Activated T-helper 17 cell treated with anti-CD3 and anti-CD28 coated beads, Interleukin-2, amount 50 U/mL, for 72 hours (primary cell): ENCODE measurements around the gene REEP6. TPM values are rescaled to one million over a fixed set of nuclear protein-coding genes. Genes with fewer than 3 reads are reported as not detected.
"Not testable (repeated sequence)": the region's sequence is repeated elsewhere in the genome, so short reads cannot be mapped to it uniquely, and the experiment has no call there.

Source experiments
- ATAC-seq: fragments of 150-1000 bp; cut with Tn5 transposase; replicated peaks from 2 replicates; pipeline ENCODE4 v1.10.0; 2021; ENCODE audit warnings: mild to moderate bottlenecking, moderate library complexity
- H3K27ac Mint-ChIP-seq: one replicate; pipeline ENCODE4 v1.8.0; 2022; ENCODE audit warnings: mixed read lengths
- H3K27me3 Mint-ChIP-seq: one replicate; pipeline ENCODE4 v1.8.0; 2022; ENCODE audit warnings: mixed read lengths
- H3K36me3 Mint-ChIP-seq: one replicate; pipeline ENCODE4 v1.8.0; 2022; ENCODE audit warnings: low read depth, mild to moderate bottlenecking, mixed read lengths
- H3K4me1 Mint-ChIP-seq: one replicate; pipeline ENCODE4 v1.8.0; 2022; ENCODE audit warnings: mixed read lengths
- H3K4me3 Mint-ChIP-seq: one replicate; pipeline ENCODE4 v1.8.0; 2022; ENCODE audit warnings: mild to moderate bottlenecking, mixed read lengths
- H3K9me3 Mint-ChIP-seq: one replicate; pipeline ENCODE4 v1.8.0; 2022; ENCODE audit warnings: mixed read lengths
- total RNA-seq, 2 donors: library from RNA; stranded (reverse); gene quantifications; one replicate each; pipeline ENCODE4 v1.2.3, GENCODE V29; 2022

The REEP6 gene
- total RNA-seq, 2 donors from 2014 or later = 1.7 to 2.2 TPM

GRCh38 chr19:1474011-1474764 lies 16.8 kb upstream of the REEP6 start:
- no peaks in the 10 kb centered on the region for H3K9me3 Mint-ChIP-seq
- no peak for ATAC-seq
- H3K36me3 Mint-ChIP-seq = peaks cover 13% of the 10 kb centered on the region
- H3K27me3 Mint-ChIP-seq = no peaks in the 10 kb centered on the region
- no peak overlapping the region for H3K4me3 Mint-ChIP-seq
- H3K4me1 Mint-ChIP-seq = no peaks in the 10 kb centered on the region
- no peak overlapping the region for H3K27ac Mint-ChIP-seq

GRCh38 chr19:1474765-1475351 lies 16.1 kb upstream of the REEP6 start:
- Mint-ChIP-seq H3K27me3 (no peaks in the 10 kb centered on the region), H3K9me3 (no peaks in the 10 kb centered on the region), H3K27ac (no peak overlapping the region), H3K4me1 (no peaks in the 10 kb centered on the region), H3K36me3 (peaks cover 15% of the 10 kb centered on the region), H3K4me3 (no peak overlapping the region)
- ATAC-seq = no peak

GRCh38 chr19:1475751-1476437 lies 15.1 kb upstream of the REEP6 start:
- Mint-ChIP-seq H3K27me3 (no peaks in the 10 kb centered on the region), H3K9me3 (no peaks in the 10 kb centered on the region), H3K4me1 (no peaks in the 10 kb centered on the region), H3K36me3 (peaks cover 15% of the 10 kb centered on the region), H3K27ac (no peak overlapping the region), H3K4me3 (no peak overlapping the region)
- no peak for ATAC-seq

- H3K27me3 Mint-ChIP-seq, ATAC-seq, H3K9me3 Mint-ChIP-seq, H3K27ac Mint-ChIP-seq, H3K4me1 Mint-ChIP-seq: not testable (repeated sequence)
- Mint-ChIP-seq H3K36me3 (peaks cover 15% of the 10 kb centered on the region), H3K4me3 (peak overlapping the region; percentile 6)
Observed at GRCh38 chr19:1477056-1477455, 13.9 kb upstream of the REEP6 start.

GRCh38 chr19:1478934-1479707 lies 11.9 kb upstream of the REEP6 start, which contains the start of gene C19orf25:
Gene C19orf25 (minus strand): TSS chr19:1479215. CDS start chr19:1478903, 312 bp downstream.
- ATAC-seq = peak; percentile 99
- Mint-ChIP-seq H3K27me3 (no peaks in the 10 kb centered on the region), H3K27ac (peak within 1 kb of the TSS; percentile 79), H3K9me3 (no peaks in the 10 kb centered on the region), H3K36me3 (peaks cover 15% of the 10 kb centered on the region), H3K4me1 (no peaks in the 10 kb centered on the region), H3K4me3 (peak within 1 kb of the TSS; percentile 78)

- H3K27me3 Mint-ChIP-seq = no peaks in the 10 kb centered on the region
- H3K36me3 Mint-ChIP-seq = peaks cover 15% of the 10 kb centered on the region
- H3K4me3 Mint-ChIP-seq = no peak overlapping the region
- no peaks in the 10 kb centered on the region for H3K9me3 Mint-ChIP-seq
- ATAC-seq = no peak
- H3K4me1 Mint-ChIP-seq = no peaks in the 10 kb centered on the region
- H3K27ac Mint-ChIP-seq = no peak overlapping the region
Observed at GRCh38 chr19:1481224-1481892, 9.6 kb upstream of the REEP6 start.

- H3K27ac Mint-ChIP-seq = no peak overlapping the region
- H3K27me3 Mint-ChIP-seq = no peaks in the 10 kb centered on the region
- ATAC-seq = no peak
- H3K4me1 Mint-ChIP-seq = no peaks in the 10 kb centered on the region
- H3K4me3 Mint-ChIP-seq = no peak overlapping the region
- no peaks in the 10 kb centered on the region for H3K9me3 Mint-ChIP-seq
- H3K36me3 Mint-ChIP-seq = peaks cover 13% of the 10 kb centered on the region
Observed at GRCh38 chr19:1481893-1482360, 9.1 kb upstream of the REEP6 start.

- Mint-ChIP-seq H3K27me3 (no peaks in the 10 kb centered on the region), H3K4me1 (no peaks in the 10 kb centered on the region), H3K9me3 (no peaks in the 10 kb centered on the region), H3K4me3 (no peak overlapping the region), H3K36me3 (peaks cover 7% of the 10 kb centered on the region), H3K27ac (no peak overlapping the region)
- ATAC-seq = no peak
Observed at GRCh38 chr19:1482361-1483130, 8.4 kb upstream of the REEP6 start.

GRCh38 chr19:1483131-1483978 lies 7.6 kb upstream of the REEP6 start:
- H3K4me3 Mint-ChIP-seq = no peak overlapping the region
- H3K4me1 Mint-ChIP-seq = no peaks in the 10 kb centered on the region
- no peaks in the 10 kb centered on the region for H3K27me3 Mint-ChIP-seq
- no peak overlapping the region for H3K27ac Mint-ChIP-seq
- peaks cover 7% of the 10 kb centered on the region for H3K36me3 Mint-ChIP-seq
- no peak for ATAC-seq
- no peaks in the 10 kb centered on the region for H3K9me3 Mint-ChIP-seq

- H3K4me3 Mint-ChIP-seq = no peak overlapping the region
- no peaks in the 10 kb centered on the region for H3K27me3 Mint-ChIP-seq
- H3K36me3 Mint-ChIP-seq = peaks cover 4% of the 10 kb centered on the region
- no peaks in the 10 kb centered on the region for H3K9me3 Mint-ChIP-seq
- no peak overlapping the region for H3K27ac Mint-ChIP-seq
- no peak for ATAC-seq
- H3K4me1 Mint-ChIP-seq = no peaks in the 10 kb centered on the region
Observed at GRCh38 chr19:1483979-1484428, 7.0 kb upstream of the REEP6 start.

GRCh38 chr19:1486720-1487575 lies 4.0 kb upstream of the REEP6 start:
- H3K27ac Mint-ChIP-seq = no peak overlapping the region
- H3K4me1 Mint-ChIP-seq = peaks cover 4% of the 10 kb centered on the region
- ATAC-seq = no peak
- H3K27me3 Mint-ChIP-seq = no peaks in the 10 kb centered on the region
- no peak overlapping the region for H3K4me3 Mint-ChIP-seq
- H3K36me3 Mint-ChIP-seq = no peaks in the 10 kb centered on the region
- H3K9me3 Mint-ChIP-seq = no peaks in the 10 kb centered on the region
